ENCODE measurements around the gene TAF4.
"Not testable (repeated sequence)": the region's sequence is repeated elsewhere in the genome, so short reads cannot be mapped to it uniquely, and the experiment has no call there.

Gene TAF4

DNA sequence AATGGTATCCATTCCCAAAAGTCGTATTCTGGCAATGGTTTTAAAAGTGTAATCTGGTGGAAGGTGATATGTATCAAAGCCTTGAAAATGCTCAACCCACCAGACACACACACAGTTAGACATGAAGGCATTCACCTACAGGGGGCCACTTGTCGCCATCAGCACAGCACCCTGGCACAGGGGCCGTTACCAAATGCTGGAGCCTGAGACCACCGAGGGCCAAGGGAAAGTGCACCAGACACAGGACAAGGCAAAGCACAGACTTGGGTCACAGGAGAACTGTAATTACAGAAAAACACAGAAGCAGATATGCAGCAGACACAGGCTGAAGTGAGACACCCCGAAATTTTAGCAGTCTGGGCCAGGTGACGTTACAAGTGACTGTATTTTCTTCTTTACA, 9.3 kb downstream of the TAF4 start:
- Mint-ChIP-seq H3K4me1 (peaks cover 37% of the 10 kb centered on the region), H3K4me3 (no peak overlapping the region), H3K27me3 (no peaks in the 10 kb centered on the region), H3K36me3 (peaks cover 4% of the 10 kb centered on the region), H3K9me3 (no peaks in the 10 kb centered on the region), H3K27ac (no peak overlapping the region)
- no peak for ATAC-seq (ENCODE audit: low read depth)
- no peak for DNase-seq (ENCODE audit: low spot score in 2 of 2)

DNA sequence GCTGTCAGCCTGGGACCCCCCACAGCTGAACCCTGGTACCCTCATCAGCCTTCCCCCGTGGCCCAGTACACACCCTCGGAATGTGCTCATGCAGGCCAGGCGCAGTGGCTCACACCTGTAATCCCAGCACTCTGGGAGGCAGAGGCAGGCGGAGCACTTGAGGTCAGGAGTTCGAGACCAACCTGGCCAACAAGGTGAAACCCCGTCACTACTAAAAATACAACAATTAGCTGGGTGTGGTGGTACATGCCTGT, 9.9 kb downstream of the TAF4 start:
- not testable (repeated sequence) for H3K4me3 Mint-ChIP-seq; H3K9me3 Mint-ChIP-seq; ATAC-seq (ENCODE audit: low read depth); H3K27ac Mint-ChIP-seq; H3K27me3 Mint-ChIP-seq; DNase-seq (ENCODE audit: low spot score in 2 of 2); H3K36me3 Mint-ChIP-seq
- peaks cover 39% of the 10 kb centered on the region for H3K4me1 Mint-ChIP-seq

DNA sequence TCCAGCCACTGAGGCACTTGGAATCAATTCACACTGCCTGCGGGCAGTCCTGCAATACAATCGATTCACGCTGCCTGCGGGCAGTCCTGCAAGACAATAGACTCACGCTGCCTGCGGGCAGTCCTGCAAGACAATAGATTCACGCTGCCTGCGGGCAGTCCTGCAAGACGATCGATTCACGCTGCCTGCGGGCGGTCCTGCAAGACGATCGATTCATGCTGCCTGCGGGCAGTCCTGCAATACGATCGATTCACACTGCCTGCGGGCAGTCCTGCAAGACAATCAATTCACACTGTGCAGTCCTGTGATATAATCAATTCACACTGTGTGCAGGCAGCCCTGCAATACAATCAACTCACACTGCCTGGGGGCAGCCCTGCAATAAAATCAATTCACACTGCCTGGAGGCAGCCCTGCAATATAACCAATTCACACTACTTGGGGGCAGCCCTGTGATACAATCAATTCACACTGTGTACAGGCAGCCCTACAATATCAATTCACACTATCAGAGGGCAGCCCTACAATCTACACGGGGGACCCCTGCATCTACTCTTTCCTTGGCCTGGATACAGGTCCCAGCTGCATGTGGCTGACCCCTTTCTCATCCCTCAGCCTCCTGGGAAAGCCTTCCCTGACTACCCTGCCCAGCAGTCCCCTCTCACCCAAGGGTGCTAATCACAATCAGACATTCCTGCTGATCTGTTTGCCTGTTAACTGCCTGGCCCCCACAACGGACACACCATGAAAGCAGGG, 10.4 kb downstream of the TAF4 start:
- Mint-ChIP-seq H3K4me3 (no peak overlapping the region), H3K4me1 (peaks cover 40% of the 10 kb centered on the region), H3K27me3 (no peaks in the 10 kb centered on the region), H3K27ac (no peak overlapping the region), H3K36me3 (peaks cover 4% of the 10 kb centered on the region), H3K9me3 (no peaks in the 10 kb centered on the region)
- no peak for DNase-seq (ENCODE audit: low spot score in 2 of 2)
- ATAC-seq (ENCODE audit: low read depth) = no peak

DNA sequence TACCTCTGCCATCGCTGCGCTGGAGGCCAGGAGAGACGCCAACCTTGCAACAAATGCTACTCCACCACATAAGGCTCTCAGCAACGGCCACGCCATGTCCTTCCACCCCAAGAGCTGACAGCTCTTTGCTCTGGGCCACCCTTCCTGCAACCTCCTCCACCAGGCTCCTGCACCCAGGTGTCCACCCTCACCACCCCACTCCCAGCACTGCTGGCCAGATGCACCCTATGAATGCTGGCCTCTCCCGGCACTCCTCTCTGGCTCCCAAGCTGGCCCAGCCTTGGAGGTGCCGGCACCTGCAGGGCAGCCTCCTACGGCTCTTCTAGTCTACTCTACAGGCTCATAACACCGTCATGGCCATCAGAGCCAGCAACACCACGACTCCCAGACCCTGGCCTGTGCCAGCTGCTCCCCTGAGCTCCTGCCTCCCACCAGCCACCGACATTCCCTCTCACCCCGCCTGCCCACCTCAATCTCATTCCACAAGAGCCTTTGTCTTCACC, 11.2 kb downstream of the TAF4 start:
- Mint-ChIP-seq H3K9me3 (no peaks in the 10 kb centered on the region), H3K27ac (no peak overlapping the region), H3K27me3 (no peaks in the 10 kb centered on the region), H3K36me3 (peaks cover 4% of the 10 kb centered on the region), H3K4me3 (no peak overlapping the region), H3K4me1 (peaks cover 41% of the 10 kb centered on the region)
- ATAC-seq (ENCODE audit: low read depth) (no peak), DNase-seq (ENCODE audit: low spot score in 2 of 2) (no peak)

DNA sequence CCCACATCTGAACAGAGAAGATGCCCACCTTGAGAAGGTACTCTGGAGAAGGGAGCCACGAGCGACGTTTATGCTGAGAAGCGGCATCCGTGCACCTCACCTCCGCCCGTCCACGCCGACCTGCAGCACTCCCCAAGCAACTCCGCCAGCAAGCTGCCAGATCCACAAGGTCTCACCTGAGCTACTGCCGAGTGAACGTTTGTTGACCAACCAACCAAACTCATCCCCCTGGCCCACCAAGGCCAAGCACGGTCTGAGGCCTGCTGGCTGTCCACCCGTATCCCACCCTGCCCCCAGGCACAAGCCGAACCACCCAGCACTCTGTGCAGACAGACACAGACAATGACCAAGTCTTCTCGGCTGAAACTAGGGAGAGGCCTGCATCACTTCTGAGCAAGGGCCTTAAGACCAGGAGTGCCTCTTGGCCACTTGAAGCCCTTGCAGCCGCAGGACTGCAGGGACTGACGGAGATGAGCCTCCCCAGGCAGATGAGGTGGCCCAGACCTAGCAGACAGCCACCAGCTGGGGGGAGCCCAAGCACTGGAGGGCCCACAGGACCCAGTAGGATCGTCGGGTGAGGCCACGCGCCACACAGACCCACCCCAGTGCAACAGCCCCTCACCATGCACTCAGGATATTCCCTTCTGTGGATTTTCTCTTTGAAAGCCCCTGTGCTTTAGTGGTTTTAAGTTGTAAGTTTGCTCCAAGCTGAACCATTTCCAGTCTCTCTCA, 12.1 kb downstream of the TAF4 start:
- peaks cover 4% of the 10 kb centered on the region for H3K36me3 Mint-ChIP-seq
- no peak overlapping the region for H3K4me3 Mint-ChIP-seq
- H3K27me3 Mint-ChIP-seq = no peaks in the 10 kb centered on the region
- H3K4me1 Mint-ChIP-seq = peaks cover 42% of the 10 kb centered on the region
- no peaks in the 10 kb centered on the region for H3K9me3 Mint-ChIP-seq
- H3K27ac Mint-ChIP-seq = no peak overlapping the region
- no peak for ATAC-seq (ENCODE audit: low read depth)
- DNase-seq (ENCODE audit: low spot score in 2 of 2) = no peak

DNA sequence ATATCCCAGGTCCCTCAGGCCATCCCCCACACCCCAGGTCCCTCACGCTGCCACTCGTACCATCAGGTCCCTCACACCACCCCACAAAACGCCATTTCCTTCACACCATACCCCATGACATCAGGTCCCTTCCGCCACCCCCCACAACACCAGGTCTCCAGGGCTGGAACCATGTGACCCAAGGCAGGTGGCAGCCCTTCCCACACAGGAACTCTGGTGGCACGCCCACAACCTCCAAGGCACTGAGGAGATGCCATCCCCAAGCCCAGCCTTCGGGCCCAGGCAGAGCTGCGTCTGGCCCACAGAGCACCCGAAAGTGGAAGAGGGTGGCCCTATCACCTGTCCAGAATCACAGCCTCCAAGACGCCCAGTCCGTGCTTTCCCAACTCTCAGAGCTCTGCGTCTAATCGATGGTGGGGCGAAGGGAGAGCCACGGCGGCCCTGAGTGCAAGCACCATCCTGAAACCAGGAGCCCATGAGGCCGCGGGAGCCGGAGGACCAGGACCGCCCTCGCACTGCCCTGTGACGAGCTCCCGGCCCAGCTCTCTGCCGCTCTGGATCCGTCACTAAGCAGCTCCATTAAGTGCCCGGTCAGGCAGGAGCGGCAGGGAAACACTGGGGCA, 12.7 kb downstream of the TAF4 start:
- no peak for ATAC-seq (ENCODE audit: low read depth)
- Mint-ChIP-seq H3K36me3 (peaks cover 4% of the 10 kb centered on the region), H3K27ac (no peak overlapping the region), H3K4me3 (no peak overlapping the region), H3K27me3 (no peaks in the 10 kb centered on the region), H3K4me1 (peaks cover 42% of the 10 kb centered on the region), H3K9me3 (no peaks in the 10 kb centered on the region)
- DNase-seq (ENCODE audit: low spot score in 2 of 2) = no peak

DNA sequence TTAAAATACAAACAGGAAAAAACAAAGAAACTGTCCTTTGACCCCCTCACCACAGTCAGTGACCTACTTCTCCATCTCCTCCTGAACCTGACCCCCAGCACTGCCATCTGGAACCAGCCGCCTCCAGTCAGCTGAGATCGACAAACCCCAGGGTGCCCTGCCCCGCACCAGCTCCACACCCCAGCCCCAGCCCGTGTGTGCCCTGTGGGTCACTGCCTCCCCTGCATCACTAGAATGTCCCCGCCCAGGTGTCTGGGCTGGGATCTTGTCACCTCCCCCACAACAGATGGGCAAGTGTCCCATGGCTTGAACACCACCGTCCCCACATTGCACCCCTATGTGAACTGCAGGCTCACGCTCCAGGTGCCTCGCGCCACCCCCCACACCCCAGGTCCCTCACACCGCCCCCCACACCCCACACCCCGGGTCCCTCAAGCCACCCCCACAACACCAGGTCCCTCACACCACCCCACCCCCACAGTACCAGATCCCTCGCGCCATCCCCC, 13.3 kb downstream of the TAF4 start:
- H3K36me3 Mint-ChIP-seq = peaks cover 4% of the 10 kb centered on the region
- H3K4me3 Mint-ChIP-seq = no peak overlapping the region
- H3K27ac Mint-ChIP-seq = no peak overlapping the region
- H3K9me3 Mint-ChIP-seq = no peaks in the 10 kb centered on the region
- H3K4me1 Mint-ChIP-seq = peaks cover 41% of the 10 kb centered on the region
- ATAC-seq (ENCODE audit: low read depth) (no peak), DNase-seq (ENCODE audit: low spot score in 2 of 2) (no peak)
- no peaks in the 10 kb centered on the region for H3K27me3 Mint-ChIP-seq

DNA sequence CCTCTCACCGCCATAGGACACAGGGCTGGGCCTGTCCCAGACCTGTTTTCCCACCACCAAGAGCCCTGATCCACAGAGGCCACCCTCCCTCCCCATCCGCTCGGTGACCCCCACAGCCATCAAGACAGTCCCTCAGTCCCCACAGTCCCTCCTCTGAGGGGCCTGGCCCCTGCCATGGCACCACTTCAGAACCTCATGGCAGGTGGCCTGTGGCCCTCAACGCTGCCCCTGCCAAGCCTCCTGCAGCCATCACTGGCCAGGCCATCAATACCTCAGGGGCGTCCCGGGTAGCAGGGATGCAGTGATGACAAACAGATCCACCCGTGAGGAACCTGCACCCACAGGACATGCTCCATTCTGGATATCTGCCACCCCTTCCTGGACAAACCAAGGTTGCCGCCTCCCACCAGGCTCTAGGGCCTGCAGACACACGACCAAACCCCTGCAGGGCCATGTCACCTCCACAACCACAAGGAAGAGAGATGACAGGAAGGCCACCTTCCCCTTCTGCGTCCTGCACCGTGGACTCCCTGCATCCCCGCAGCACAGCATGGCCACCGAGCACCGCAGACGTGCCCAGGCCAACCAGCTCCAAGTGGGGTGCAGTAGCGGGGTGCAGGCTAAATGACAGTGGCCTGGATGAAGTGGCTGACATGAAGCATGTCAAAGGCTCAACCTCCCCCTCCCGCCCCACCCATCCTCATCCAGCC, 14.0 kb downstream of the TAF4 start:
- Mint-ChIP-seq H3K27me3 (no peaks in the 10 kb centered on the region), H3K27ac (peak overlapping the region; percentile 35), H3K4me3 (no peak overlapping the region), H3K36me3 (peaks cover 4% of the 10 kb centered on the region), H3K9me3 (no peaks in the 10 kb centered on the region), H3K4me1 (peaks cover 40% of the 10 kb centered on the region)
- ATAC-seq (ENCODE audit: low read depth) = no peak
- no peak for DNase-seq (ENCODE audit: low spot score in 2 of 2)

DNA sequence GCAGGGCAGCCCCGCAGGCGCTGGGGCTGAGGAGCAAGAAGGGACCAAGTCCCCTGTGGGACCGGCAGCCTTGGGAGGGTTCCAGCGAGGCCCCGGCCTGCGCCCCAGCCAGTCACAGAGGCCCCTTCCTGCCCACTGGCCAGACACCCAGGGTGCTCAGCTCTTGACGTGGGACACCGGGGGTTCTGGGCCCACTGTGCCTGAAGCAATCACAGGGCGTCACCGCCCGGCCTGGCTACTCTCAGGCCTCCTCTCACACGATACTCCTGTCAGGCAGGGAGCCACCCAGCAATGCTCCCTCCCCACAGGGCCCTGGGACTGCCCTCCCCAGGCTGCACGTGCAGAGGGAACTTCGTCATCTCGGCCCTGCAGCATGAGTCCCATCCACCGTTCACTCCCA, 14.5 kb downstream of the TAF4 start:
- DNase-seq (ENCODE audit: low spot score in 2 of 2) = no peak
- no peaks in the 10 kb centered on the region for H3K27me3 Mint-ChIP-seq
- H3K4me1 Mint-ChIP-seq = peaks cover 40% of the 10 kb centered on the region
- no peaks in the 10 kb centered on the region for H3K9me3 Mint-ChIP-seq
- peaks cover 4% of the 10 kb centered on the region for H3K36me3 Mint-ChIP-seq
- ATAC-seq (ENCODE audit: low read depth) = no peak
- peak overlapping the region; percentile 35 for H3K27ac Mint-ChIP-seq
- no peak overlapping the region for H3K4me3 Mint-ChIP-seq

DNA sequence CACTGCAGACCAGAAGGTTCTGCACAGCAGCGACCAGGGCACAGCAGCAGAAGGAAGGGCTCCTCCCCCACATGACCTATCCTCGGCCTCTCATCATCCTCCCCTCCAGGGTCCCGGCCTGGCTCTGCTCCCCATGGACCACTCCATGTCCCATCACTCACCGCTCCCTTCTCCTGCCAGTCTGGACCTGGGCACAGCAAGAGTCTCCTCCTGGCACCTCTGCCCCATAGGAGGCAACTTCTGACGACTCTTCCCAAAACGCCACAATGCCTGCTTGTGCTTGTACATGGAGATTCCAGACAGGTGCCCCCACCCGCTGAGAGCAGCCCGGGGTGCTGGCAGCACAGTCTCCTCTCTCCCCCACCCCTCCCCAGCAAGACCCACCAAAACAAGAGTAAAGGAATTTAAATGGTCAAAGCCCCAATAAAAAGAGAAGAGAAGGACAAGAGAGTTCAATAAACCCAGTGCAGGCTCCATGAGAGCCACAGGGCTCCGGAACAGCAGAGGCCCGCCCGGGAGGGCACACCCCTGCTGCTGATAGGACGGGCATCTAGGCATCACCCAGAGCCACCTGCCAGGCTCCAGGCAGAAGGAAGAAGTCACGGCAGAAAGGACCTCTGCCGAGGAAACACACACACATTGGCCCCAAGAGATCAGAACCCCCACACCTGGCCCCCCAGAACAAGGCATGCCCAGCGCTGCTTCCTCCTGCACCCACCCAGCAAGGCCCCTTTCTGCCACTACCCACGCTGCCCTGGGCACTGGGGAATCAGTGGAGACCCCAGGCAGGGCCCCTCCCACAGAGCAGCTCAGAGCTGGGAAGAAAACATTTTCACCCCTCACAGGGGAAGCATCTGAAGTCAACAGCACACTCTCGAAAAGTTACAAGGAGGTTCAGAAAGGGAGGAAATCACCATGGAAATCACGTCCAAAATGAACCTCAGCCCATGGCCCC, 15.2 kb downstream of the TAF4 start:
- Mint-ChIP-seq H3K27me3 (no peaks in the 10 kb centered on the region), H3K9me3 (no peaks in the 10 kb centered on the region), H3K27ac (peak overlapping the region; percentile 65), H3K4me3 (no peak overlapping the region), H3K4me1 (peaks cover 40% of the 10 kb centered on the region), H3K36me3 (peaks cover 2% of the 10 kb centered on the region)
- DNase-seq (ENCODE audit: low spot score in 2 of 2) = no peak
- no peak for ATAC-seq (ENCODE audit: low read depth)

DNA sequence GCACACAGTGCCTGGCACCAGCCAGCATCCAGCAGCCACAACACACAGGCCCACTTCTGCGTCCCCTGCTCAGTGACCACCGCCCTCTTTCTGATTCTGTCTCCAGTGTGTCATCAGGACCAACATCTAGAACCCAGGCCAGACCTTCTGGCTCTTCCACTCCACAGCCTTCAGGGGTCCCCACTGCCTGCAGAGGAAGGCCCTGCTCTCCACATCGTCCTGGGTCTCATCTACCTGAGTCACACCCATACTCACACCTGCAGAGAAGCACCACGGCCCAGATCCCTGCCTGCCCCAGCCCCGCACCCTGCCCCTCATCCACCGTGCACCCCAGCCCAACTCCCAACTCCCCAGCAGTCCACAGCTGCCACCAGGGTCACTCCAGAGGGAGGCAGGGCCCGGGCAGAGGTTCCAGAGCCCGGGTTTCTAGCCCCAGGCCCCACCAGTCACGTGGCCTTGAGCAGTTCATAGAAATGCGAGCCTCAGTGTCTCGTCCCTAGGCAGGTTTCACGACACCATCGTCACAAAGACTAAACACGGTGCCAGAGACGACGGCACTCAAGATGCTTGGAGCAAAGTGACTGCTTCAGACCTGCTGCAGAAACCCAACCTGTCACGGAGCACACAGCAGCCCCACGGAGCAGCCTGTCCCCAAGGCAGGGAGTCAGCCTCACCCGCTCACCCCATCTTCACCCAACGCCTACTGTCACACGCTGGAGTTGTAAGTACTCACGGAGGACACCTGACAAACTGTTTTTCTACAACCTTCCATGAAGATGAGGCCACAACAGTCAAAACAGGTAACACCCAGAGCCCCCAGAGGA, 16.1 kb downstream of the TAF4 start:
- no peak for DNase-seq (ENCODE audit: low spot score in 2 of 2)
- peaks cover 2% of the 10 kb centered on the region for H3K36me3 Mint-ChIP-seq
- H3K4me1 Mint-ChIP-seq = peaks cover 37% of the 10 kb centered on the region
- ATAC-seq (ENCODE audit: low read depth) = no peak
- H3K9me3 Mint-ChIP-seq = no peaks in the 10 kb centered on the region
- no peaks in the 10 kb centered on the region for H3K27me3 Mint-ChIP-seq
- H3K4me3 Mint-ChIP-seq = no peak overlapping the region
- H3K27ac Mint-ChIP-seq = no peak overlapping the region

DNA sequence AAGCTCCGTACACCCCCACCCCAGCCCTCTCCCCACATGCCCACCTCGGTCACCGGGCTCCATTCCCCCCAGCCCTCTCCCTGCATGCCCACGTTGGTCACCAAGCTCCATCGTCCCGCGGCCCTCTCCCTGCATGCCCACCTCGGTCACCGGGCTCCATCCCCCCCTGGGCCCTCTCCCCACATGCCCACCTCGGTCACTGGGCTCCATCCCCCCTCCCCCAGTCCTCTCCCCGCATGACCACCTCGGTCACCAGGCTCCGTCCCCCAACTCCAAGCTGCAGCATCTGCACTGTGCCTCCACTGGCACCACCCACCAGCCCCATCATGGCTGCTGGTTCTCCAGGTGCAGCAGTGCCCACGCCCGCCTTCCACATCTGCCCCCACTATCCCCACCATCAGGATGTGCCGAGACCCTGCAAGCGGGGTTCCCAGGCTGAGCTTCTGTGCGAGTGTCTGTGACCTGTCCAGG, 16.8 kb downstream of the TAF4 start:
- H3K27ac Mint-ChIP-seq = no peak overlapping the region
- H3K4me3 Mint-ChIP-seq = no peak overlapping the region
- ATAC-seq (ENCODE audit: low read depth) = no peak
- no peaks in the 10 kb centered on the region for H3K36me3 Mint-ChIP-seq
- H3K4me1 Mint-ChIP-seq = peaks cover 34% of the 10 kb centered on the region
- no peaks in the 10 kb centered on the region for H3K27me3 Mint-ChIP-seq
- DNase-seq (ENCODE audit: low spot score in 2 of 2) = no peak
- H3K9me3 Mint-ChIP-seq = no peaks in the 10 kb centered on the region
